ENCODE measurements around the gene FOXG1.

GRCh38 chr14:28770061-28770460 lies 3.5 kb downstream of the FOXG1 start:
- TF ChIP-seq ZNF766 (CRISPR knock-in tag; conservative IDR thresholded peaks at IDR 0.05) (no peak), EP300 (IDR thresholded peaks at IDR 0.05; ENCODE audit: low read length) (no peak), SP2 (IDR thresholded peaks at IDR 0.05; ENCODE audit: extremely low read depth, low read depth, low read length, poor library complexity, severe bottlenecking) (no peak), TEAD2 (tag; IDR thresholded peaks at IDR 0.05) (no peak), NFIC (IDR thresholded peaks at IDR 0.05) (no peak), MTA3 (IDR thresholded peaks at IDR 0.05; ENCODE audit: borderline replicate concordance) (no peak), MAX (CRISPR knock-in tag; IDR thresholded peaks at IDR 0.05) (no peak), ELK1 (CRISPR knock-in tag; IDR thresholded peaks at IDR 0.05) (no peak)
- TF ChIP-seq, protein P1, sequence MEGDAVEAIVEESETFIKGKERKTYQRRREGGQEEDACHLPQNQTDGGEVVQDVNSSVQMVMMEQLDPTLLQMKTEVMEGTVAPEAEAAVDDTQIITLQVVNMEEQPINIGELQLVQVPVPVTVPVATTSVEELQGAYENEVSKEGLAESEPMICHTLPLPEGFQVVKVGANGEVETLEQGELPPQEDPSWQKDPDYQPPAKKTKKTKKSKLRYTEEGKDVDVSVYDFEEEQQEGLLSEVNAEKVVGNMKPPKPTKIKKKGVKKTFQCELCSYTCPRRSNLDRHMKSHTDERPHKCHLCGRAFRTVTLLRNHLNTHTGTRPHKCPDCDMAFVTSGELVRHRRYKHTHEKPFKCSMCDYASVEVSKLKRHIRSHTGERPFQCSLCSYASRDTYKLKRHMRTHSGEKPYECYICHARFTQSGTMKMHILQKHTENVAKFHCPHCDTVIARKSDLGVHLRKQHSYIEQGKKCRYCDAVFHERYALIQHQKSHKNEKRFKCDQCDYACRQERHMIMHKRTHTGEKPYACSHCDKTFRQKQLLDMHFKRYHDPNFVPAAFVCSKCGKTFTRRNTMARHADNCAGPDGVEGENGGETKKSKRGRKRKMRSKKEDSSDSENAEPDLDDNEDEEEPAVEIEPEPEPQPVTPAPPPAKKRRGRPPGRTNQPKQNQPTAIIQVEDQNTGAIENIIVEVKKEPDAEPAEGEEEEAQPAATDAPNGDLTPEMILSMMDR (IDR thresholded peaks at IDR 0.05 in 2 of 3, conservative IDR thresholded peaks at IDR 0.05 in 1 of 3; ENCODE audit: insufficient read depth in 2 of 3, low read depth in 1 of 3, low read length in 3 of 3): no peak
